ENCODE measurements around the gene CNDP1.

CNDP1 gene

GRCh38 chr18:74515620-74516231 is 18.6 kb upstream of the CNDP1 start:
- no peak for DNase-seq (ENCODE audit: low read depth)
- no peak for TF ChIP-seq CTCF (IDR thresholded peaks at IDR 0.05; ENCODE audit: low read length, missing control alignments)
- H3K4me3 ChIP-seq (replicated peaks; ENCODE audit: low read depth, low read length): no peak overlapping the region

GRCh38 chr18:74516271-74517235 is 17.7 kb upstream of the CNDP1 start:
- no peak for DNase-seq (ENCODE audit: low read depth)
- TF ChIP-seq CTCF (IDR thresholded peaks at IDR 0.05; ENCODE audit: low read length, missing control alignments): no peak
- no peak overlapping the region for H3K4me3 ChIP-seq (replicated peaks; ENCODE audit: low read depth, low read length)

- TF ChIP-seq CTCF (IDR thresholded peaks at IDR 0.05; ENCODE audit: low read length, missing control alignments): no peak
- H3K4me3 ChIP-seq (replicated peaks; ENCODE audit: low read depth, low read length): no peak overlapping the region
- no peak for DNase-seq (ENCODE audit: low read depth)
Observed at GRCh38 chr18:74517236-74517630, 17.1 kb upstream of the CNDP1 start.

GRCh38 chr18:74518456-74519295 is 15.6 kb upstream of the CNDP1 start:
- no peak for TF ChIP-seq CTCF (IDR thresholded peaks at IDR 0.05; ENCODE audit: low read length, missing control alignments)
- H3K4me3 ChIP-seq (replicated peaks; ENCODE audit: low read depth, low read length): no peak overlapping the region
- DNase-seq (ENCODE audit: low read depth): no peak

- TF ChIP-seq CTCF (IDR thresholded peaks at IDR 0.05; ENCODE audit: low read length, missing control alignments): no peak
- DNase-seq (ENCODE audit: low read depth): no peak
- no peak overlapping the region for H3K4me3 ChIP-seq (replicated peaks; ENCODE audit: low read depth, low read length)
Observed at GRCh38 chr18:74519320-74520095, 14.8 kb upstream of the CNDP1 start.
